Prostate gland (tissue), 2 donors: ENCODE results near the gene UNC5A.

Source experiments
- CTCF ChIP-seq, 4 experiments: fragments of 200-600 bp in 2 of 4; fragments of 450-650 bp in 2 of 4; sonication (generic) in 2 of 4; IDR thresholded peaks; 1 replicate in 3 of 4; 2 replicates in 1 of 4; pipeline ENCODE4 v1.5.1; 2016 to 2019; ENCODE audit warnings: antibody characterized with exemption in 4 of 4, mild to moderate bottlenecking in 2 of 4, moderate library complexity in 2 of 4
- POLR2A ChIP-seq: fragments of 450-650 bp; IDR thresholded peaks from one replicate; pipeline ENCODE4 v1.6.1; 2016; ENCODE audit warnings: antibody characterized with exemption, mild to moderate bottlenecking

GRCh38 chr5:176803068-176803942 lies 7.1 kb upstream of the UNC5A start:
- no peak for TF ChIP-seq POLR2A
- no peak for TF ChIP-seq CTCF (IDR thresholded peaks at IDR 0.05)
